GM19467 (cell line): ENCODE data around the gene F10.

Source experiments
- ATAC-seq: cut with Tn5 transposase; IDR thresholded peaks from one replicate; pipeline ENCODE4 v1.9.1; 2021; ENCODE audit warnings: mild to moderate bottlenecking, moderate library complexity; ENCODE audit not compliant: unreplicated experiment

The F10 gene

GRCh38 chr13:113086031-113086750 lies 36.4 kb upstream of the F10 start:
- ATAC-seq = no peak

- ATAC-seq = no peak
Observed at GRCh38 chr13:113086991-113087922, 35.3 kb upstream of the F10 start.

GRCh38 chr13:113087923-113088690 lies 34.5 kb upstream of the F10 start:
- ATAC-seq = no peak

- no peak for ATAC-seq
Observed at GRCh38 chr13:113088691-113089020, 33.9 kb upstream of the F10 start.

- no peak for ATAC-seq
Observed at GRCh38 chr13:113089693-113090414, 32.7 kb upstream of the F10 start.

- ATAC-seq = no peak
Observed at GRCh38 chr13:113090415-113090770, 32.2 kb upstream of the F10 start.

GRCh38 chr13:113090806-113091205 lies 31.8 kb upstream of the F10 start:
- no peak for ATAC-seq

- no peak for ATAC-seq
Observed at GRCh38 chr13:113091211-113091771, 31.3 kb upstream of the F10 start.

GRCh38 chr13:113091891-113092775 lies 30.5 kb upstream of the F10 start:
- ATAC-seq = no peak

GRCh38 chr13:113092776-113093579 lies 29.6 kb upstream of the F10 start:
- ATAC-seq = no peak

- ATAC-seq = no peak
Observed at GRCh38 chr13:113093580-113094409, 28.8 kb upstream of the F10 start.

- ATAC-seq = no peak
Observed at GRCh38 chr13:113094410-113094800, 28.2 kb upstream of the F10 start.

GRCh38 chr13:113095146-113096051 lies 27.2 kb upstream of the F10 start:
- ATAC-seq = no peak

- ATAC-seq = no peak
Observed at GRCh38 chr13:113096052-113096744, 26.4 kb upstream of the F10 start.

- ATAC-seq = no peak
Observed at GRCh38 chr13:113096745-113097305, 25.8 kb upstream of the F10 start.

- ATAC-seq = no peak
Observed at GRCh38 chr13:113097651-113098050, 24.9 kb upstream of the F10 start.
